NCI-H460 (cell line): Measurements from ENCODE around the gene ENPP7. TPM values are rescaled to one million over a fixed set of nuclear protein-coding genes. Genes with fewer than 3 reads are reported as not detected.
A peak's percentile ranks its signal among the peaks of the same experiment; 100 is the strongest.

ENCODE experiments used
- DNase-seq: peaks from one replicate; pipeline ENCODE4 v3.0.0-alpha.2; 2016; ENCODE audit warnings: low read depth; ENCODE audit errors: extremely low read depth
- total RNA-seq: library from RNA; depleted of rRNA; stranded (reverse); fragments of >200 nt; shearing (Covaris generic); gene quantifications from 2 replicates; pipeline ENCODE4 v1.2.3, GENCODE V29; 2014

ENPP7 gene
- total RNA-seq, 1 experiment from 2014 or later: not detected

- no peak for DNase-seq
Measured at GRCh38 chr17:79776376-79777119, 45.8 kb downstream of the ENPP7 start.

GRCh38 chr17:79777120-79777893 is 46.6 kb downstream of the ENPP7 start:
- DNase-seq: peak; percentile 74

- peak; percentile 73 for DNase-seq
Measured at GRCh38 chr17:79777894-79778503, 47.3 kb downstream of the ENPP7 start, which contains the start of gene CBX2. TSS of gene CBX2 (plus strand) at chr17:79778148. CDS start at chr17:79778236, 88 bp downstream.

GRCh38 chr17:79778504-79779083 is 47.9 kb downstream of the ENPP7 start:
- DNase-seq: no peak

- DNase-seq: no peak
Measured at GRCh38 chr17:79779084-79779529, 48.4 kb downstream of the ENPP7 start.

- no peak for DNase-seq
Measured at GRCh38 chr17:79779661-79780365, 49.1 kb downstream of the ENPP7 start.

- no peak for DNase-seq
Measured at GRCh38 chr17:79781012-79781650, 50.4 kb downstream of the ENPP7 start.

GRCh38 chr17:79781736-79782575 is 51.2 kb downstream of the ENPP7 start:
- no peak for DNase-seq

GRCh38 chr17:79783891-79784290 is 53.1 kb downstream of the ENPP7 start:
- no peak for DNase-seq

GRCh38 chr17:79784353-79785016 is 53.7 kb downstream of the ENPP7 start:
- no peak for DNase-seq

GRCh38 chr17:79785017-79785899 is 54.5 kb downstream of the ENPP7 start:
- no peak for DNase-seq

GRCh38 chr17:79785900-79786810 is 55.4 kb downstream of the ENPP7 start:
- DNase-seq: no peak

- no peak for DNase-seq
Measured at GRCh38 chr17:79786930-79787643, 56.3 kb downstream of the ENPP7 start.

- DNase-seq: no peak
Measured at GRCh38 chr17:79788455-79788854, 57.7 kb downstream of the ENPP7 start.

- no peak for DNase-seq
Measured at GRCh38 chr17:79788989-79789942, 58.5 kb downstream of the ENPP7 start.
